ENCODE results near the gene DUSP14. TPM values are rescaled to one million over a fixed set of nuclear protein-coding genes. Genes with fewer than 3 reads are reported as not detected.

Gene DUSP14
- total and polyA plus RNA-seq, 11 donors = 9.9 to 39.1 (median 16.5) TPM

DNA sequence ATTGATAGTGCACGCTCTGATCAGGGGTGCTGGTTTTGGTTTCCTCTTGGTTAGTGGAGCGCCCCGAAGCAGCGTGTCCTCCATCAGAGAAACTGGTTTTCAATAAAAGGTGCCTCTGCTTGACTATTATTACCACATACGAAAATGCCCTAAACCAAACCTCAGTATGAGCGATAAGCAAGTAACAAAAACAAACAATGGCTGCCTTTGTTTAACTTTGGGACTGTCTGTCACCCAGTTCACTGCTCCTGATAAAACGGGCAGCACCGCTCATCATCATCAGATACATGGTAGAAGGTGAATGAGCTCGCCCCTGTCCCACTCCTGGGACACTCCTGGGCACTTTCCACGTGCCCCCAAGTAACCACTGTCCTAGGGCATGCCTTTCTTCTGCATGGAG, 24.0 kb downstream of the DUSP14 start:
- no peak for ATAC-seq
- peaks cover 0 to 77% (median 60%) of the 10 kb centered on the region in 9 donors for H3K36me3 ChIP-seq
- intact Hi-C loops (cut with DNase I) = no loop called here
- 81 to 91% (median 90%) methylated on average over 10 of the region's 10 CpGs for WGBS, 4 donors
- H3K27ac ChIP-seq = no peak overlapping the region
- no peak for DNase-seq
- H3K9me3 ChIP-seq = no peaks in the 10 kb centered on the region
- H3K27me3 ChIP-seq = no peaks in the 10 kb centered on the region
- no peak overlapping the region for H3K4me3 ChIP-seq
- TF ChIP-seq, protein P1, sequence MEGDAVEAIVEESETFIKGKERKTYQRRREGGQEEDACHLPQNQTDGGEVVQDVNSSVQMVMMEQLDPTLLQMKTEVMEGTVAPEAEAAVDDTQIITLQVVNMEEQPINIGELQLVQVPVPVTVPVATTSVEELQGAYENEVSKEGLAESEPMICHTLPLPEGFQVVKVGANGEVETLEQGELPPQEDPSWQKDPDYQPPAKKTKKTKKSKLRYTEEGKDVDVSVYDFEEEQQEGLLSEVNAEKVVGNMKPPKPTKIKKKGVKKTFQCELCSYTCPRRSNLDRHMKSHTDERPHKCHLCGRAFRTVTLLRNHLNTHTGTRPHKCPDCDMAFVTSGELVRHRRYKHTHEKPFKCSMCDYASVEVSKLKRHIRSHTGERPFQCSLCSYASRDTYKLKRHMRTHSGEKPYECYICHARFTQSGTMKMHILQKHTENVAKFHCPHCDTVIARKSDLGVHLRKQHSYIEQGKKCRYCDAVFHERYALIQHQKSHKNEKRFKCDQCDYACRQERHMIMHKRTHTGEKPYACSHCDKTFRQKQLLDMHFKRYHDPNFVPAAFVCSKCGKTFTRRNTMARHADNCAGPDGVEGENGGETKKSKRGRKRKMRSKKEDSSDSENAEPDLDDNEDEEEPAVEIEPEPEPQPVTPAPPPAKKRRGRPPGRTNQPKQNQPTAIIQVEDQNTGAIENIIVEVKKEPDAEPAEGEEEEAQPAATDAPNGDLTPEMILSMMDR (IDR thresholded peaks at IDR 0.05) = no peak
- TF ChIP-seq POLR2A (IDR thresholded peaks at IDR 0.05) = no peak
- peaks cover 0 to 14% (median 2%) of the 10 kb centered on the region in 12 donors for H3K4me1 ChIP-seq

DNA sequence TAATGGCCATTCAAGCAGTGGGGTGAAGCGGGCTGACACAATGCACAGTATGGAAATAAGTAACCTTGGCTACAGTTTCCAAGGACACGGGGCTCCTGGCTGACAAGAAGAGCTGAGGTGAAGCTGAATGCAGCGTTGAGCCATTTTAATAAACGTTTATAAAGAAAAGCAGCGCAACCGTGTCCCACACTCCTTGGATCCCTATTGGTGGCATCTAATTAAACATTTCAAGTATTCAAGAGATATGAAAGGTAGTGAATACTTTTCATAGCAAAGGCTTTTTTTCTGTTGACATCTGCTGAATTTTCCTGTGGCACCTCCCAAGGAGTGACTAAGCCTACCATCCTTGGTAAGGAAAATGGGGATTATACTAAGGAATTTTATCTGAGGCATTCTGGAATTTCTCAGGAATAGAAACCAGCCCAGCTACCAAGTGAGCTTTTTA, 26.5 kb downstream of the DUSP14 start:
- WGBS, 4 donors = 48 to 66% (median 61%) methylated on average over 6 of the region's 6 CpGs
- Histone ChIP-seq H3K9me3 (no peaks in the 10 kb centered on the region), H3K4me3 (no peak overlapping the region), H3K27me3 (no peaks in the 10 kb centered on the region), H3K27ac (peak overlapping the region in 2 of 12 donors; percentile 0 to 45), H3K36me3 (peaks cover 0 to 91% (median 82%) of the 10 kb centered on the region in 9 donors), H3K4me1 (peaks cover 0 to 14% (median 2%) of the 10 kb centered on the region in 12 donors)
- DNase-seq (no peak), ATAC-seq (no peak)
- TF ChIP-seq POLR2A (IDR thresholded peaks at IDR 0.05) = no peak
- TF ChIP-seq, protein P1 (IDR thresholded peaks at IDR 0.05) = no peak
- intact Hi-C loops (cut with DNase I) = no loop called here

DNA sequence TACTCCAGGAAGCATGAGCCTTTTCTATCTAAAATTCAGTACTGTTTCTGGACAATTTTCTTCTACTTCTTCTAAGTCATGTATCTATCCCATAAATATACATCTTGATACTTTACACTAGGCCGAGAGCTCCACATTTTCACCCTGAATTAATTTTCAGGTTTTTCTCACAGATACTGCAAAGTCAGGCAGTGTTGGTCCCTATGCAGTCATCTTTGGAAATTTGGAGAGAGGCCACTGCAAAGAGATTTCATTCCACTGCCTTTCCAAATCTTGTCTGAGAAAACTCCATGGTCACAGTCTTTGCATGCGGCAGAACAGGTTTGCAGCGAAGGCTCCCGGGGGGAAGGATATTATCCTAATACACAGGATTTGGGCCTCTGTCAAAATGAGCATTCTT, 28.2 kb downstream of the DUSP14 start:
- intact Hi-C loops (cut with DNase I) = no loop called here
- DNase-seq (no peak), ATAC-seq (no peak)
- no peaks in the 10 kb centered on the region for H3K9me3 ChIP-seq
- peaks cover 0 to 12% (median 2%) of the 10 kb centered on the region in 12 donors for H3K4me1 ChIP-seq
- 93 to 95% (median 94%) methylated on average over 4 of the region's 4 CpGs for WGBS, 4 donors
- no peak for TF ChIP-seq POLR2A (IDR thresholded peaks at IDR 0.05)
- TF ChIP-seq, protein P1 (IDR thresholded peaks at IDR 0.05) = no peak
- H3K4me3 ChIP-seq = no peak overlapping the region
- peaks cover 0 to 94% (median 73%) of the 10 kb centered on the region in 9 donors for H3K36me3 ChIP-seq
- H3K27me3 ChIP-seq = no peaks in the 10 kb centered on the region
- no peak overlapping the region for H3K27ac ChIP-seq

DNA sequence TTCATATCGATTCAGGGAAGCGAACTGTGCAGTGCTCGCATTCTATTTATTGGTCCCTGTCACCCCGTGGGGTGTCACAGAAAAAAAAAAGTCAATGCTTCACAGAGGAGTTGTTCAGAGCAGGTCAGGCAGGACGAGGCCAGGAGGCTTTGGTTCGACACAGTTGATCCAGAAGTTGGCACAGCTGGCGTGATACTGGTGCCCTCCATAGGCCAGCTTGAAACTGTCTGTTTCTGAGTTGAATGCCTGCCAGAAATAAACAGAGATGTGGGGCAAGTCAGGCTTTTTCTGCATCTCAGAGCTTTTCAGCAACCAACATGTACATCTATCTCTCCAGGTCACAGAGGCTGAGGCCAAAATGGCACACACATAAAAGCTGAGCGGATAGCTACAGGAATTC, 29.1 kb downstream of the DUSP14 start:
- Histone ChIP-seq H3K27me3 (no peaks in the 10 kb centered on the region), H3K4me3 (no peak overlapping the region), H3K27ac (no peak overlapping the region), H3K9me3 (no peaks in the 10 kb centered on the region), H3K4me1 (peaks cover 0 to 10% (median 2%) of the 10 kb centered on the region in 12 donors), H3K36me3 (peaks cover 0 to 94% (median 74%) of the 10 kb centered on the region in 9 donors)
- DNase-seq (no peak), ATAC-seq (no peak)
- TF ChIP-seq, protein P1 (IDR thresholded peaks at IDR 0.05) = peak in 1 of 12 donors; percentile 11
- TF ChIP-seq POLR2A (IDR thresholded peaks at IDR 0.05) = no peak
- 74 to 86% (median 82%) methylated on average over 8 of the region's 8 CpGs for WGBS, 4 donors
- intact Hi-C loops (cut with DNase I) = no loop called here
